ENCODE measurements around the gene GDAP1L1. TPM values are rescaled to one million over a fixed set of nuclear protein-coding genes. Genes with fewer than 3 reads are reported as not detected.

GDAP1L1 gene
- not detected in 2 replicates for total RNA-seq

GRCh38 chr20:44247131-44247571 lies at the start of gene GDAP1L1:
TSS of gene GDAP1L1 (plus strand) at chr20:44247308. CDS start at chr20:44247335, 27 bp downstream.

DNA sequence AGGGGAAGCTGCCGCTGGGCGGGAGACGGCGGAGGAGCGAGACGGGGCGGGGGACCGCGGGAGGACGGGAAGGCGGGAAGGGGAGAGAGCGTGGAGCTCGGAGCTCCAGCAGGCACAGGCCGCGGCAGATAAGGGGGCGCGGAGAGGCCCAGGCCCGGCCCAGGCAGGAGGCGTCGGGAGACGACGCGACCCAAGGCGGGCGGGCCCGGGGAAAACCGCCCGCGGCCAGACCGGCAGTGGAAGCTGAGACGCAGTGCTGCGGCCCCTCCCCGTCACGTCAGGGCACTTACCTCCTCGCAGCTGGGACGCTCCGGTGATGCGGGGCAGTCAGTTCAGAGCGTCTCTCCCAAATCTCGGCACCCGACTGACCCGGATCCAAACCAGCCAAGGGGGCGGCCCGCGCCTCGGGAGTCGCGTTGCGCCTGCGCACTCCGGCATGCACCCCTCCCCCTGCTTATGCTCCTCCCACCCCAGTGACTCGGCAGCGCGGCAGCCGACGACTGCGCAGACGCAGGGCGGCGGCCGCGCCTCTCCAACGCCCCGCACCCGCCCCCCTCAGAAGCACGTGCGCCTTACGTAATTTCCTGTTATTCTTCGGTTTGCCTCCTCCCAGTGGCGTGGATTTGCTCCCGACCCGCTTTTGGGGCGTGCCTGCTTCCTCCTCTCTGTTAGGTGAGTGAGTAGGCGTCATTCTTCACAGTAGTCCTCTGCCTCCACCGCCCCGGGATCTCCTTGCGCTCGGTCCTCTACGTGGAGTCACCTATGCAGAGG lies 36.5 kb upstream of the GDAP1L1 start, which contains the start of gene OSER1:
OSER1 (minus strand) TSS at position 366 of the 771 bp plus-strand sequence. CDS start 3,814 bp downstream, outside the sequence.

GRCh38 chr20:44310664-44311639 lies 63.8 kb downstream of the GDAP1L1 start, which contains the start of gene FITM2:
TSS of gene FITM2 (minus strand) at chr20:44311202. CDS start at chr20:44311148, 54 bp downstream.

Other genes starting within 250 kb of the GDAP1L1 start
- 1.4 and 5.3 TPM in 2 replicates for gene JPH2, start 60.1 kb upstream of the GDAP1L1 start, total RNA-seq
- 23.2 and 34.5 TPM in 2 replicates for gene OSER1, start 36.5 kb upstream of the GDAP1L1 start, total RNA-seq
- 5.6 and 8.8 TPM in 2 replicates for gene FITM2, start 63.9 kb downstream of the GDAP1L1 start, total RNA-seq
- gene R3HDML, start 89.7 kb downstream of the GDAP1L1 start, total RNA-seq, result not detected in 2 replicates
- not detected in 2 replicates for gene HNF4A, start 108.4 kb downstream of the GDAP1L1 start, total RNA-seq
- gene TTPAL, start 228.6 kb downstream of the GDAP1L1 start, total RNA-seq, result 9.2 and 20.9 TPM in 2 replicates